NCI-H510A (cell line): ENCODE measurements around the gene ZNF426.
"Not testable (repeated sequence)": the region's sequence is repeated elsewhere in the genome, so short reads cannot be mapped to it uniquely, and the experiment has no call there.

ENCODE experiments used
- DNase-seq: peaks from one replicate; lab custom pipeline; 2025; lab: John Stamatoyannopoulos, UW

Gene ZNF426

GRCh38 chr19:9538183-9539058, at the start of gene ZNF426:
TSS of gene ZNF426 (minus strand) at chr19:9538645. CDS start at chr19:9536232, 2,413 bp downstream.
- DNase-seq, result peak; percentile 76

GRCh38 chr19:9586764-9587163, 48.3 kb upstream of the ZNF426 start:
- no peak for DNase-seq

DNA sequence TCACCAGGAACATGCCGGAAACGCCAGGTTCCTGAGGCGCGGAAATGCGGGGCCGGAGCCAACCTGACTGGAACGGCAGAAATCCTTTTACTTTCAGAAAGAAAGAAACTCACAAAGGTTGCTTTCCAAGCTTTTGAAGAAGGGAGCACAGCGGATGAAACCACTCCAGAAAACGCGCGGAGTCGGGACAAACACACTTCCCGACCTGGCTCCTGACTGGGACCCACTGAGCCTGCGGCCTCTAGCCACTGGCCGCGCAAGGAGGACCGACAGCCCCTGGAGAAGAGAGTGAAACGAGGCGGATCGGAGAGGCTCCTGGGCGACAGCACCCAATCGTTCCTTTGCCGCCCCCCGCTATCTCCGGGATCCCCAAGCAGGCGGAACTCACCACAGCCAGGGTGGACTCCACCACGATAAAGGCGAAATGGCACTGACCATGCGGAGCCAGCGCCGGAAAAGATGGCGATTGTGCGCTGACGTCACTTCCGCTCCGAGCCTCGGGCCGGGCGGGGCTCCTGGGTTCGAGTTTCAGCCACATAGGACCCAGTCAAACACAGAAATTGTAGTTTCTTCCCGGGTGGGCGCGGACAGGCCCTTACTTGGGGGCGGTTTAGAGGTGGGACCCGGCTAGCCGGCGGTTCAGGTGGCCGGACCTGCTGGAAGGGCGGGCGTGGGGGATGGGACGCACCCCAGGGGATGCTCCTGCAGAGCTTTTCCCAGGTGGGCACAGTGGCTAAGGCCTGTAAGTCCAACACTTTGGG, 45.8 kb upstream of the ZNF426 start, which contains the start of gene ZNF121:
ZNF121 (minus strand) TSS at position 432 of the 761 bp plus-strand sequence. CDS start 16,407 bp downstream, outside the sequence.
- peak; percentile 77 for DNase-seq

DNA sequence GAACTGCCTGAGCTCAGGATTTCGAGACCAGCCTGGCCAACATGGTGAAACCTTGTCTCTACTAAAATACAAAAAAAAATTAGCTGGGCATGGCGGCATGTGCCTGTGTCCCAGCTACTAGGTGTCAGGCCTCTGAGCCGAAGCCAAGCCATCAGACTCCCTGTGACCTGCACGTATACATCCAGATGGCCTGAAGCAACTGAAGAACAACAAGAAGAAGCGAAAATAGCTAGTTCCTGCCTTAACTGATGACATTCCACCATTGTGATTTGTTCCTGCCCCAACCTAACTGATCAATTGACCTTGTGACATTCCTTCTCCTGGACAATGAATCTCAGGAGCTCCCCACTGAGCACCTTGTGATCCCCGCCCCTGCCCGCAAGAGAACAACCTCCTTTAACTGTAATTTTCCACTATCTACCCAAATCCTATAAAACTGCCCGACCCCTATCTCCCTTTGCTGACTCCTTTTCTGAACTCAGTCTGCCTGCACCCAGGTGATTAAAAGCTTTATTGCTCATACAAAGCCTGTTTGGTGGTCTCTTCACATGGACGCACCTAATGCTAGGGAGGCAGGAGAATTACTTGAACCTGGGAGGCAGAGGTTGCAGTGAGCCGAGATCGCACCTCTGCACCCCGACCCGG, 43.8 kb upstream of the ZNF426 start:
- DNase-seq, result not testable (repeated sequence)

DNA sequence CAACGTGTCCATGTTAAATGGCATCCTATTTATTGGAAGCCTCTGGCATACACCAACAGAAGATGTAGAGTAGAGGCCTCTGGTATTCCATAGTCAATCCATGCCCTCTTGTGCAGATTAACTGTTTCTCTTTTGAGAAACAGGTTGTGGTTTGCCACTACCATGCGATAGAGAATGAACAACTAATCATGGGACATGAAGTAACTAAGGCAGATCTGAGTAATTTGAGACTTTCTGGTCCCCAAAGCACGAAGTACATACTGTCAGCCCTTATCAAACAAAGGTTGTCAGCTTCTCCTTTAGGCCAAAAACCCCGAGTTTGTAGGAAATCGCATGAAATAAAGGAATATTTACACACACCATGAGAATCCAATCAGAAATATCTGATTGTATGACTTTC, 42.3 kb upstream of the ZNF426 start:
- DNase-seq, result no peak

- DNase-seq, result no peak
Measured at GRCh38 chr19:9570255-9570654, 31.8 kb upstream of the ZNF426 start.

- DNase-seq, result no peak
Measured at GRCh38 chr19:9566729-9567128, 28.3 kb upstream of the ZNF426 start.

DNA sequence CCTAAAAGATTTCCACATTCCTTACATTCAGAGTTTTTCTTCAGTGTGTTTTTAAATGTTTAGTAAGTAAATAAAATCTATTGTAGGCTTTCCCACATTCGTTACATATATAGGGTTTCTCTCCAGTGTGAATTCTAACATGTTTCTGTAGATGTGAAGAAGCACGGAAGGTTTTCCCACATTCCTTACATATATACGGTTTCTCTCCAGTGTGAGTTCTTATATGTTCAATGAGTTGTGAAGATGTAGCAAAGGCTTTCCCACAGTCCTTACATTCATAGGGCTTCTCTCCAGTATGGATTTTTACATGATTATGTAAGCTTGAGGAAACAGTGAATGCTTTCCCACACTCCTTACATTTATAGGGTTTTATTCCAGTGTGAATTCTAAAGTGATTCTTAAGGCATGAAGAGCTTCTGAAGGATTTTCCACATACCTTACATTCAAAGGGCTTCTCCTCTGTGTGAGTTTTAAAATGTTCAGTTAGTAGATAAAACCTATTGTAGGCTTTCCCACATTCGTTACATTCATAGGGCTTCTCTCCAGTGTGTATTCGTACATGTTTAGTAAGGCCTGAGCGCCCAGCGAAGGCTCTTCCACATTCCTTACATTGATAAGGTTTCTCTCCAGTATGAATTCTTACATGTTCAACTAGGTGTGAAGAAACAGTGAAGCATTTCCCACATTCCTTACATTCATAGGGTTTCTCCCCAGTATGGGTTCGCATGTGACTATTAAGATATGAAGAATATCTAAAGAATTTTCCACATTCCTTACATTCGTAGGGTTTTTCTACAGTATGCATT, 27.7 kb upstream of the ZNF426 start:
- no peak for DNase-seq

DNA sequence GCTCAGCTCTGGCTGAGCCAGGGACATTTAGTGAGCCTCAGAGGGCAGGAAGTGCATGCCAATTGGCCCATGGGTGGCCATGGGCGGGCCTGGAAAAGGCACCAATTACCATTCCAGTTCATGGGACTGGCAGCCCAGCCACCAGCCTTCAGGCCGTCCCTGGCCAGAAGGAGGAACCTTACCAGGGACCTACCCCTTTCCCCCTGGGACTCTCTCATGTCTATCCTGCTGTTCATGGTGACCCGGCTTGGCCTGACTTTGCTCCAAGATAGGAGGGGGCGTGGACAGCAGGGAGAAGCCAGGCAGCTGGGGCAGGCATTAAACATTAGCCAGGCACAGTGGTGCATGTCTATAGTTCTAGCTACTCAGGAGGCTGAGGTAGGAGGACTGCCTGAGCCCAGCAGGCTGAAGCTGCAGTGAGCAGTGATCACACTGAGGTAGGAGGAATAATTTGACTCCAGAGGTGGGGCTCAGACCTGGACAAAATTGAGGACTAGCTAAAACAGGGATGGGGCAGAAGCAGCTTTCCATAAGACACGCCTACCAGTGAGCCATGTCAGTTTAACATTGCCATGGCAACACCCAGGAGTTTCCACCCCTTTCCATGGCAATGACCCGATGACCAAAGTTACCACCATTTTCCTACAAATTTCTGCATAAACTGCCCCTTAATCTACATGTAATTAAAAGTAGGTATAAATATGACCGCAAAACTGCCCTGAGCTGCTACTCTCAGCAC, 14.3 kb upstream of the ZNF426 start:
- DNase-seq, result no peak

DNA sequence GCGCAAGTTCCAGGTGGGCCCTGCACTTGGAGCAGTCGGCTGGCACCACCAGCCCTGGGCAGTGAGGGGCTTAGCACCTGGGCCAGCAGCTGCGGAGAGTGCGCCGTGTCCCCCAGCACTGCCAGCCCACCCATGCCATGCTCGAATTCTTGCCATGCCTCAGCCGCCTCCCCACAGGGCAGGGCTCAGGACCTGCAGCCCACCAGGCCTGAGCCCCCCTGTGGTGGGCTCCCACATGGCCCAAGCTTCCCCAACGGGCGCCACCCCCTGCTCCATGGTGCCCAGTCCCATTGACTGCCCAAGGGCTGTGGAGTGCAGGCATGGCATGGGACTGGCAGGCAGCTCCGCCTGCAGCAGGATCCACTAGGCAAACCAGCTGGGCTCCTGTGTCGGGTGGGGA, 9.4 kb upstream of the ZNF426 start:
- DNase-seq, result no peak

- DNase-seq, result not testable (repeated sequence)
Measured at GRCh38 chr19:9541281-9541680, 2.8 kb upstream of the ZNF426 start.

DNA sequence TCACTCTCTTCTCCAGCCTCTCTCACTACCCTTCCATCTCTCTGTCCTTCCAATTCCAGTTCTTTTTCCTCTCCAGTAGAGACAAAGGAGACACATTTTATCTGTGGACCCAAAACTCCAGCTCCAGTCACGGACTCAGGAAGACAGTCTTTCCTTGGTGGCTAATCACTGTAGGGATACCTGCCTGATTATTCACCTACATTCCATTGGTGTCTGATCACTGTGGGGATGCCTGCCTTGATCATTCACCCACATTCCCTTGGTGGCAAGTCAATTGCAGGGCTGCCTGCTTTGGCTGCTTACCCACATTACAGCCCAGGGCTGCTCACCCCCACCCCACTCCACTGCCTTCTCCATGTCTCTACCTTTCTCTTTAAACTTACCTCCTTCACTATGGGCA, 1.5 kb upstream of the ZNF426 start:
- not testable (repeated sequence) for DNase-seq

DNA sequence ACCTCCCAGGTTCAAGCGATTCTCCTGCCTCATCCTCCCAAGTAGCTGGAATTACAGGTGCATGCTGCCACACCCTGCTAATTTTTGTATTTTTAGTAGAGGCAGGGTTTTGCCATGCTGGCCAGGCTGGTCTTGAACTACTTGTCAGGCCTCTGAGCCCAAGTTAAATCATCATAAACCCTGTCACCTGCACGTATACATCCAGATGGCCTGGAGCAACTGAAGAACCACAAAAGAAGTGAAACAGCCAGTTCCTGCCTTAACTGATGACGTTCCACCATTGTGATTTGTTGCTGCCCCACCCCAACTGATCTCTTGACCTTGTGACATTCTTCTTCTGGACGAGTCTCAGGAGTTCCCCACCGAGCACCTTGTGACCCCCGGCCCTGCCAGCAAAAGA, 756 bp upstream of the ZNF426 start:
- not testable (repeated sequence) for DNase-seq

- no peak for DNase-seq
Measured at GRCh38 chr19:9535934-9536333, 2.5 kb downstream of the ZNF426 start.

- no peak for DNase-seq
Measured at GRCh38 chr19:9531933-9532332, 6.5 kb downstream of the ZNF426 start.

GRCh38 chr19:9528757-9529336, 9.6 kb downstream of the ZNF426 start:
- DNase-seq, result no peak

- DNase-seq, result no peak
Measured at GRCh38 chr19:9523885-9524474, 14.5 kb downstream of the ZNF426 start.

GRCh38 chr19:9507285-9507684, 31.2 kb downstream of the ZNF426 start:
- no peak for DNase-seq

DNA sequence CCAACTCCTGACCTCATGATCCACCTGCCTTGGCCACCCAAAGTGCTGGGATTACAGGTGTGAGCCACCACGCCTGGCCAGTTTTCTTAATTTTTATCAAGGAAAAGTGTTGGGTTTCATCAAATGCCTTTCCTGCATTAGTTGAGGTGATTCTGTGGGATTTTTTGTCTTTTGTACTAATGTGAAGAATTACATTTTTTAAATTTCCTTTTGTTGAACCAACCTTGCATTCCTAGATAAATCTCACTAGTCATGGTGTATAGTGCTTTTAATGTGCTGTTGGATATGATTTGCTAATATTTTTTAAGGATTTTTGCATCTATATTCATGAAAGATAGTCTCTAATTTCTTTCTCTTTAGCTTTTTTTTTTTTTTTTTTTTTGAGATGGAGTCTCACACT, 37.6 kb downstream of the ZNF426 start:
- no peak for DNase-seq
